Type B pancreatic cell (in vitro differentiated cells): ENCODE measurements around the gene FBXO31. TPM values are rescaled to one million over a fixed set of nuclear protein-coding genes. Genes with fewer than 3 reads are reported as not detected.

Experiments used
- DNase-seq: peaks from one replicate; pipeline ENCODE4 v3.0.0; 2021; ENCODE audit warnings: mixed read lengths; ENCODE audit not compliant: unreplicated experiment; ENCODE audit errors: extremely low spot score
- H3K27ac Mint-ChIP-seq: 2 replicates; pipeline ENCODE4 v1.8.0; 2021; ENCODE audit warnings: mild to moderate bottlenecking, mixed read lengths
- H3K27me3 Mint-ChIP-seq: 2 replicates; pipeline ENCODE4 v1.8.0; 2021; ENCODE audit warnings: mixed read lengths
- H3K36me3 Mint-ChIP-seq: 2 replicates; pipeline ENCODE4 v1.8.0; 2021; ENCODE audit warnings: mixed read lengths
- H3K4me1 Mint-ChIP-seq: one replicate; pipeline ENCODE4 v1.8.0; 2021; ENCODE audit warnings: mixed read lengths; ENCODE audit not compliant: unreplicated experiment
- H3K4me3 Mint-ChIP-seq: 2 replicates; pipeline ENCODE4 v1.8.0; 2021; ENCODE audit warnings: mild to moderate bottlenecking, mixed read lengths
- H3K9me3 Mint-ChIP-seq: 2 replicates; pipeline ENCODE4 v1.8.0; 2021; ENCODE audit warnings: mixed read lengths
- CTCF ChIP-seq: fragments of 200-600 bp; sonication (generic); conservative IDR thresholded peaks from 2 replicates; pipeline ENCODE4 v1.5.0; 2021; ENCODE audit warnings: antibody characterized with exemption, mild to moderate bottlenecking
- total RNA-seq: library from RNA; stranded (reverse); gene quantifications from 2 replicates; pipeline ENCODE4 v1.2.1, GENCODE V29; 2021; ENCODE audit warnings: low replicate concordance

FBXO31 gene
- total RNA-seq, 1 donor from 2014 or later = 35.1 TPM

- no peak overlapping the region for H3K4me3 Mint-ChIP-seq
- no peak for DNase-seq
- no peaks in the 10 kb centered on the region for H3K27me3 Mint-ChIP-seq
- no peak overlapping the region for H3K27ac Mint-ChIP-seq
- H3K36me3 Mint-ChIP-seq = peaks cover 3% of the 10 kb centered on the region
- no peak for TF ChIP-seq CTCF
- no peaks in the 10 kb centered on the region for H3K4me1 Mint-ChIP-seq
- H3K9me3 Mint-ChIP-seq = peaks cover 5% of the 10 kb centered on the region
These were observed 78.6 kb downstream of the FBXO31 start for GRCh38 chr16:87304951-87305350.

- Mint-ChIP-seq H3K27me3 (no peaks in the 10 kb centered on the region), H3K4me3 (no peak overlapping the region), H3K27ac (no peak overlapping the region), H3K4me1 (no peaks in the 10 kb centered on the region), H3K36me3 (peaks cover 6% of the 10 kb centered on the region), H3K9me3 (peaks cover 5% of the 10 kb centered on the region)
- no peak for TF ChIP-seq CTCF
- DNase-seq = no peak
These were observed 79.5 kb downstream of the FBXO31 start for GRCh38 chr16:87303962-87304521.

- Mint-ChIP-seq H3K27me3 (no peaks in the 10 kb centered on the region), H3K4me1 (no peaks in the 10 kb centered on the region), H3K36me3 (peaks cover 3% of the 10 kb centered on the region), H3K27ac (no peak overlapping the region), H3K9me3 (no peaks in the 10 kb centered on the region), H3K4me3 (no peak overlapping the region)
- DNase-seq = no peak
- TF ChIP-seq CTCF = no peak
These were observed 80.1 kb downstream of the FBXO31 start for GRCh38 chr16:87303431-87303930.

- Mint-ChIP-seq H3K36me3 (peaks cover 3% of the 10 kb centered on the region), H3K27me3 (peaks cover 3% of the 10 kb centered on the region), H3K4me3 (no peak overlapping the region), H3K27ac (no peak overlapping the region), H3K4me1 (peaks cover 4% of the 10 kb centered on the region), H3K9me3 (no peaks in the 10 kb centered on the region)
- TF ChIP-seq CTCF = no peak
- DNase-seq = no peak
These were observed 84.6 kb downstream of the FBXO31 start for GRCh38 chr16:87298857-87299465.

GRCh38 chr16:87297918-87298631, 85.5 kb downstream of the FBXO31 start:
- TF ChIP-seq CTCF = peak; percentile 81
- Mint-ChIP-seq H3K4me3 (no peak overlapping the region), H3K9me3 (no peaks in the 10 kb centered on the region), H3K36me3 (peaks cover 6% of the 10 kb centered on the region), H3K27me3 (peaks cover 3% of the 10 kb centered on the region), H3K27ac (no peak overlapping the region), H3K4me1 (peaks cover 4% of the 10 kb centered on the region)
- no peak for DNase-seq
